Cardiac muscle cell (in vitro differentiated cells and primary cell): ENCODE data around the gene CHD6. TPM values are rescaled to one million over a fixed set of nuclear protein-coding genes. Genes with fewer than 3 reads are reported as not detected.

ENCODE experiments used
- DNase-seq, 2 donors: peaks; one replicate each; pipeline versions ENCODE4 v3.0.0 to v3.0.0-alpha.2; 2010 to 2017; ENCODE audit warnings: low read depth in 1 of 2, low spot score in 1 of 2
- H3K27ac ChIP-seq: fragments of 200-600 bp; sonication (generic); 2 replicates; pipeline ENCODE4 v1.5.1; 2016
- H3K27me3 ChIP-seq: fragments of 200-600 bp; sonication (generic); 2 replicates; pipeline ENCODE4 v1.6.0; 2016; ENCODE audit warnings: control low read depth
- H3K36me3 ChIP-seq: fragments of 200-600 bp; sonication (generic); 2 replicates; pipeline ENCODE4 v1.5.1; 2016; ENCODE audit warnings: control low read depth
- H3K4me1 ChIP-seq: fragments of 200-600 bp; sonication (generic); 2 replicates; pipeline ENCODE4 v1.8.1; 2017; ENCODE audit warnings: low read depth, mild to moderate bottlenecking, mixed run types
- H3K4me3 ChIP-seq: fragments of 200-600 bp; sonication (generic); 2 replicates; pipeline ENCODE4 v1.5.1; 2016; ENCODE audit warnings: mild to moderate bottlenecking
- H3K9me3 ChIP-seq: fragments of 200-600 bp; sonication (generic); 2 replicates; pipeline ENCODE4 v1.5.1; 2017; ENCODE audit warnings: low read depth, mild to moderate bottlenecking, control low read depth
- polyA plus RNA-seq: library from polyadenylated mRNA; unstranded; fragments of >200 nt; fragmentation: Nextera tagmentation; extraction: Ambion mirVana; gene quantifications from 2 replicates; pipeline ENCODE4 v1.2.1, GENCODE V29; 2016
- total RNA-seq: library from RNA; depleted of rRNA; stranded (reverse); fragments of >200 nt; gene quantifications from 2 replicates; pipeline ENCODE4 v1.2.3, GENCODE V29; 2016
- TF ChIP-seq, protein P1 (sequence below): IDR thresholded peaks from 2 replicates; pipeline ENCODE4 v1.5.1; 2012; ENCODE audit warnings: low read depth, mild to moderate bottlenecking, low read length

CHD6 gene
- total and polyA plus RNA-seq, 2 experiments from 2014 or later: 56.3 to 61.9 TPM

DNA sequence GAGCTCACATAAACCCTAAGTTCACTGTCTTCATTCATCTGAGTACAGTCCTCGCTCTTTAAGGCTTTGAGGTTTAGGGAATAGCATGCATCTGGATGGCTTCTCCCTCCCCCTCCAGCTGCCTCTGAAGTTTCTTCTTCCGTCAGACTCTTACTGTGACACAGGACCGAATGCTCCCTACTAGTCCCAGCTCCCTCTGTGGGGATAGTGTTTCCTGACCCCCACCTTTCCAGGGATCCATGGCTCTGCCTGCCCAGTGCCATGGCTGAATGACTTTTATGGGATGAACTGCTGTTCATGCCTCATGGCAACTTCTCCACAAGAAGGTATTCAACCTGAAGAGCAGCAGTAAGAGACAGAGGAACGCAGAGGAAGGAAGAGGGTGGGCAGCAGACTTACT lies 171.7 kb downstream of the CHD6 start:
- Histone ChIP-seq H3K27me3 (no peaks in the 10 kb centered on the region), H3K27ac (no peak overlapping the region), H3K4me3 (no peak overlapping the region), H3K9me3 (no peaks in the 10 kb centered on the region), H3K36me3 (peaks cover 60% of the 10 kb centered on the region), H3K4me1 (no peaks in the 10 kb centered on the region)
- TF ChIP-seq, protein P1, sequence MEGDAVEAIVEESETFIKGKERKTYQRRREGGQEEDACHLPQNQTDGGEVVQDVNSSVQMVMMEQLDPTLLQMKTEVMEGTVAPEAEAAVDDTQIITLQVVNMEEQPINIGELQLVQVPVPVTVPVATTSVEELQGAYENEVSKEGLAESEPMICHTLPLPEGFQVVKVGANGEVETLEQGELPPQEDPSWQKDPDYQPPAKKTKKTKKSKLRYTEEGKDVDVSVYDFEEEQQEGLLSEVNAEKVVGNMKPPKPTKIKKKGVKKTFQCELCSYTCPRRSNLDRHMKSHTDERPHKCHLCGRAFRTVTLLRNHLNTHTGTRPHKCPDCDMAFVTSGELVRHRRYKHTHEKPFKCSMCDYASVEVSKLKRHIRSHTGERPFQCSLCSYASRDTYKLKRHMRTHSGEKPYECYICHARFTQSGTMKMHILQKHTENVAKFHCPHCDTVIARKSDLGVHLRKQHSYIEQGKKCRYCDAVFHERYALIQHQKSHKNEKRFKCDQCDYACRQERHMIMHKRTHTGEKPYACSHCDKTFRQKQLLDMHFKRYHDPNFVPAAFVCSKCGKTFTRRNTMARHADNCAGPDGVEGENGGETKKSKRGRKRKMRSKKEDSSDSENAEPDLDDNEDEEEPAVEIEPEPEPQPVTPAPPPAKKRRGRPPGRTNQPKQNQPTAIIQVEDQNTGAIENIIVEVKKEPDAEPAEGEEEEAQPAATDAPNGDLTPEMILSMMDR: no peak
- no peak for DNase-seq

DNA sequence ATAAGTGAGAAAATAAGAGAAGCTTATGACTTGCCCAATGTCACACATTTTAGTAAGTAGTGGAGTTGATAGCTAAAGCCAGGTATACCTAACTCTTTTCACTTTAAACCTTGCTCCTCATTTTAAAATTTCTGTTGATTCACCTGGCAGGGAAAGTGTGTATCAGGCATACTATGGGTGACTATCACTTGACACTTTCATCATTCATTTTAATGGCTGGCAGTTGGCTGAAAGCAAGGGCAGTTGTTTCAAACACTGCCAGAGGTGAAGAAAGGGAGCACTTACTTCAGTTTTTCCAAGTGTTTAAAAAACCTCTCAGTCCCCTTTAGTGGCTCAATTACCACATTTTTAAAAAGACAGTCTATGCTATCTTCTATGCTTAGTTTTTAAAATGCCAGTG lies 173.4 kb downstream of the CHD6 start:
- peaks cover 58% of the 10 kb centered on the region for H3K36me3 ChIP-seq
- DNase-seq: no peak
- no peaks in the 10 kb centered on the region for H3K4me1 ChIP-seq
- H3K27me3 ChIP-seq: no peaks in the 10 kb centered on the region
- TF ChIP-seq, protein P1: no peak
- H3K9me3 ChIP-seq: no peaks in the 10 kb centered on the region
- H3K27ac ChIP-seq: no peak overlapping the region
- H3K4me3 ChIP-seq: no peak overlapping the region

DNA sequence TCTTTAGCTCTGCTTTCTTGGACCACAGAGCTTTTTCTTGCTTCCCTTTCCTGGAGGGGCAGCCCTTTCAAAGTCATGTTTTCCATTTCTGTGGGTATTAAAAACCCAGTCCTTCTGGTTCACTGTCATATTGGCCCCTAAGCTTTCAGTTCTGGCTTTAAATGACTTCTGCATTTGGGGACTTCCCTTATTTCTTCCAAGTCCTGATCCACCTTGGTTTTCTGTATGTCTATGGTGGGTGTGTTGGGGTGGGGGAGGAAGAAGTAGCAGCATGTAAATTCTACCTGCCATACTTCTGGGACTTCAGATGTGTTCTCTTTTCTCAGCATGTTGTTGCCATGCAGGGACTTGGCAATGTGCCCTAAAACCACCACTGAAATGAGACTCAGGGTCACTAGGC lies 174.5 kb downstream of the CHD6 start:
- no peak for DNase-seq
- Histone ChIP-seq H3K9me3 (no peaks in the 10 kb centered on the region), H3K4me1 (no peaks in the 10 kb centered on the region), H3K36me3 (peaks cover 59% of the 10 kb centered on the region), H3K4me3 (no peak overlapping the region), H3K27ac (no peak overlapping the region), H3K27me3 (no peaks in the 10 kb centered on the region)
- TF ChIP-seq, protein P1: no peak

DNA sequence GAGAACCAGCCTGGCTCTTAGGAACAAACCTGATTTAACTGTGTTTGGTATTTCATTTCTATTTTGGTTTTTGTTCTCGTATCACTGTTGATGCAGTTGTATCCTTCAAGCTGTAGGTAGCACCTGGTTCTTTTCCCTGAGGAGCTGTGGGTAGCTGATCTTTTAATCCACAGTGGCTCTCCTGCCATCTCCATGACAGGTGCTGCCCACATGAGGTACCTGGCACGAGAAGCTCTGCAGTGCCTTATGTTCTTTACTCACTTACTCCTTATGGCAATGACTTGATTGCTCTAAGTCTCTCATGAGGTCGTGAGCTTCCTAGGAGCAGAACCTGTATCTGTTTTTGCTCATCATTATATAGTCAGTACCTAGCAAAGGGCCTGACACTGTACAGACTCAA lies 177.3 kb downstream of the CHD6 start:
- H3K4me1 ChIP-seq: no peaks in the 10 kb centered on the region
- H3K4me3 ChIP-seq: no peak overlapping the region
- DNase-seq: no peak
- TF ChIP-seq, protein P1: no peak
- H3K36me3 ChIP-seq: peaks cover 54% of the 10 kb centered on the region
- no peak overlapping the region for H3K27ac ChIP-seq
- no peaks in the 10 kb centered on the region for H3K9me3 ChIP-seq
- no peaks in the 10 kb centered on the region for H3K27me3 ChIP-seq

DNA sequence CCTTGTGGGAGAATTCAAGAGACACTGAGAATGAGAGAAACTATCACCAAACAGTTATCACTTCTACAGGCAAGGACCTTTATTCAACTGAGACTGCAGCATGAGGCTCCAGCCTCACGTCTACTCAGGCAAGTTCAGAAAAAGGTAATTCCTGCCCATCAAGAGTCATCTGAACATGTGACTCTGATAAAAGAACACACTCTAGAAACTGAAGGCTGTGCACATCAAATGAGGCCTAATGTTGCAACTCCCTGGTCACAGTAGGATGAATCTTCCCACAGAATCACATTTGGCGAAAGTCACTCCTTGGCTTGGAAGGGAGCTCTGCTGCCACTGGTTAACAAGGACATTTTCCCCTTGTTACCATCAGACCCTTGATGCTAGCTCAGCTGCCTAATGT lies 180.3 kb downstream of the CHD6 start:
- H3K27me3 ChIP-seq: no peaks in the 10 kb centered on the region
- H3K27ac ChIP-seq: no peak overlapping the region
- peak in 1 of 2 donors; percentile 21 for DNase-seq
- H3K9me3 ChIP-seq: no peaks in the 10 kb centered on the region
- H3K4me1 ChIP-seq: no peaks in the 10 kb centered on the region
- H3K36me3 ChIP-seq: peaks cover 50% of the 10 kb centered on the region
- no peak overlapping the region for H3K4me3 ChIP-seq
- TF ChIP-seq, protein P1: no peak

DNA sequence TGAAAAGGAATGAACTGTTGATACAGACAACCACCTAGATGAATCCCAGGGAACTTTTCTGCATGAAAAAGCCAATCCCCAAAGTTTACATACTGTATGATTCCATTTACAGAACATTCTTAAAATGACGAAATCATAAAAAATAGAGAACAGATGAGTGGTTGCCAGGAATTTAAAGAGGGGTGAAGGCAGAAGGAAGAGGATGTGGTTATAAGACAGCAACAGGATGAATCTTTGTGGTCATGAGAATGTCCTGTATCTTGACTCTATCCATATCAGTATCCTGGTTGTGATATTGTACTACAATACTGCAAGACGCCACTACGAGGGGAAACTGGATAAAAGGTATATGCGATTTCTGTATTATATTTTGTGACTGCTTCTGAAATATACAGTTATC lies 181.5 kb downstream of the CHD6 start:
- Histone ChIP-seq H3K36me3 (peaks cover 50% of the 10 kb centered on the region), H3K27ac (no peak overlapping the region), H3K9me3 (no peaks in the 10 kb centered on the region), H3K4me3 (no peak overlapping the region), H3K4me1 (no peaks in the 10 kb centered on the region), H3K27me3 (no peaks in the 10 kb centered on the region)
- TF ChIP-seq, protein P1: no peak
- peak in 1 of 2 donors; percentile 78 for DNase-seq
